Keratinocyte (primary cell): ENCODE results near the gene AVPR2. TPM values are rescaled to one million over a fixed set of nuclear protein-coding genes. Genes with fewer than 3 reads are reported as not detected.

Experiments
- DNase-seq: peaks from one replicate; pipeline ENCODE4 v3.0.0-alpha.2; 2011; ENCODE audit warnings: low read depth, missing footprints, low spot score
- FAIRE-seq: peaks from 2 replicates; lab custom pipeline; 2011; peaks lifted over from hg19 to GRCh38; lab: Jason Lieb, UNC
- H2AFZ ChIP-seq: 2 replicates; pipeline ENCODE4 v1.6.0; 2012; ENCODE audit warnings: low read length, control low read depth, inconsistent platforms; ENCODE audit not compliant: control insufficient read depth
- H3K27ac ChIP-seq: 2 replicates; pipeline ENCODE4 v1.5.1; 2011; ENCODE audit warnings: low read length; ENCODE audit not compliant: control insufficient read depth, insufficient read depth
- H3K27me3 ChIP-seq: 3 replicates; pipeline ENCODE4 v1.6.0; 2011; ENCODE audit warnings: low read length; ENCODE audit not compliant: control insufficient read depth, insufficient read depth; ENCODE audit errors: extremely low read depth
- H3K36me3 ChIP-seq, 2 experiments: 2 replicates in 1 of 2; 3 replicates in 1 of 2; pipeline ENCODE4 v1.5.1; 2011; ENCODE audit warnings: low read length in 2 of 2, mild to moderate bottlenecking in 1 of 2; ENCODE audit not compliant: control insufficient read depth in 2 of 2, insufficient read depth in 2 of 2; ENCODE audit errors: extremely low read depth in 1 of 2
- H3K4me1 ChIP-seq: 3 replicates; pipeline ENCODE4 v1.5.1; 2011; ENCODE audit warnings: low read length; ENCODE audit not compliant: control insufficient read depth, insufficient read depth; ENCODE audit errors: extremely low read depth
- H3K4me2 ChIP-seq: 3 replicates; pipeline ENCODE4 v1.6.0; 2011; ENCODE audit warnings: low read depth, low read length; ENCODE audit not compliant: control insufficient read depth, insufficient read depth; ENCODE audit errors: extremely low read depth
- H3K4me3 ChIP-seq, 3 experiments: fragments of 200-600 bp in 1 of 3; sonication (generic) in 1 of 3; 2 replicates in 2 of 3; 3 replicates in 1 of 3; pipeline ENCODE4 v1.5.1; 2011 to 2016; ENCODE audit warnings: low read length in 3 of 3, mild to moderate bottlenecking in 3 of 3, control low read depth in 2 of 3, inconsistent platforms in 1 of 3, low read depth in 1 of 3, mixed read lengths in 1 of 3, mixed run types in 1 of 3, moderate library complexity in 1 of 3; ENCODE audit not compliant: control insufficient read depth in 2 of 3, insufficient read depth in 2 of 3; ENCODE audit errors: extremely low read depth in 1 of 3
- H3K79me2 ChIP-seq: 2 replicates; pipeline ENCODE4 v1.6.0; 2012; ENCODE audit warnings: low read length; ENCODE audit not compliant: control insufficient read depth, insufficient read depth
- H3K9ac ChIP-seq: 3 replicates; pipeline ENCODE4 v1.6.0; 2011; ENCODE audit warnings: low read length; ENCODE audit not compliant: control insufficient read depth, insufficient read depth; ENCODE audit errors: extremely low read depth
- H3K9me1 ChIP-seq: 3 replicates; pipeline ENCODE4 v1.6.0; 2011; ENCODE audit warnings: low read length; ENCODE audit not compliant: control insufficient read depth, insufficient read depth; ENCODE audit errors: extremely low read depth
- H3K9me3 ChIP-seq: 2 replicates; pipeline ENCODE4 v1.5.1; 2012; ENCODE audit warnings: low read depth, low read length; ENCODE audit not compliant: control insufficient read depth
- H4K20me1 ChIP-seq: 3 replicates; pipeline ENCODE4 v1.6.0; 2011; ENCODE audit warnings: low read length; ENCODE audit not compliant: control insufficient read depth, insufficient read depth; ENCODE audit errors: extremely low read depth
- CTCF ChIP-seq, 3 experiments: IDR thresholded peaks in 1 of 3; conservative IDR thresholded peaks in 1 of 3; optimal IDR thresholded peaks in 1 of 3; 2 replicates in 2 of 3; 3 replicates in 1 of 3; pipeline versions ENCODE3 to v1.5.1; 2011; ENCODE audit warnings: low read length in 3 of 3, mild to moderate bottlenecking in 3 of 3, moderate library complexity in 2 of 3, control low read depth in 1 of 3, inconsistent platforms in 1 of 3; ENCODE audit not compliant: insufficient read depth in 2 of 3; ENCODE audit errors: extremely low read depth in 1 of 3
- EZH2 ChIP-seq: IDR thresholded peaks from one replicate; pipeline ENCODE4 v1.6.1; 2012; ENCODE audit warnings: inconsistent platforms, mild to moderate bottlenecking, low read length, moderate library complexity
- dilution Hi-C: fragments of 300-500 bp; cut with MboI; formaldehyde crosslinking; loops from one replicate; pipeline ENCODE4 v1.7.0; 2020; ENCODE audit warnings: low sequenced_read_pairs; ENCODE audit not compliant: extremely low pct_ligation_motif_present
- polyA plus RNA-seq, 5 experiments: library from polyadenylated mRNA; depleted of rRNA in 3 of 5; stranded (reverse) in 3 of 5; stranded (forward) in 1 of 5; unstranded in 1 of 5; fragments of >200 nt; gene quantifications; 1 replicate in 1 of 5; 2 replicates in 3 of 5; 3 replicates in 1 of 5; pipeline versions ENCODE4 v1.2.1 to v1.2.3, GENCODE V29; 2011 to 2012; ENCODE audit warnings: missing spikeins in 2 of 5, low read depth in 1 of 5, low replicate concordance in 1 of 5

AVPR2 gene
- polyA plus RNA-seq, 1 donor (not counting 4 experiments of a cell fraction or from before 2014, with no cell fraction given): not detected

- H2AFZ ChIP-seq: no peak overlapping the region
- dilution Hi-C loops: no loop called here
- H3K4me2 ChIP-seq: no peak overlapping the region
- H3K36me3 ChIP-seq: peaks cover 0 to 9% of the 10 kb centered on the region in 2 experiments
- H3K79me2 ChIP-seq: no peaks in the 10 kb centered on the region
- no peaks in the 10 kb centered on the region for H3K27me3 ChIP-seq
- DNase-seq: no peak
- FAIRE-seq: no peak
- no peak overlapping the region for H3K4me3 ChIP-seq
- H3K9me3 ChIP-seq: no peaks in the 10 kb centered on the region
- TF ChIP-seq CTCF (optimal IDR thresholded peaks at IDR 0.05 in 1 of 3, IDR thresholded peaks at IDR 0.05 in 1 of 3, conservative IDR thresholded peaks at IDR 0.05 in 1 of 3; ENCODE audit: extremely low read depth in 1 of 3, insufficient read depth in 2 of 3, low read length in 3 of 3): no peak
- TF ChIP-seq EZH2: no peak
- no peak overlapping the region for H3K27ac ChIP-seq
- no peak overlapping the region for H3K9ac ChIP-seq
- H3K9me1 ChIP-seq: no peaks in the 10 kb centered on the region
- no peaks in the 10 kb centered on the region for H3K4me1 ChIP-seq
- H4K20me1 ChIP-seq: no peaks in the 10 kb centered on the region
These were observed 33.0 kb upstream of the AVPR2 start for GRCh38 chrX:153871451-153871850.

- Histone ChIP-seq H3K27ac (no peak overlapping the region), H2AFZ (no peak overlapping the region), H4K20me1 (no peaks in the 10 kb centered on the region), H3K4me2 (no peak overlapping the region), H3K27me3 (no peaks in the 10 kb centered on the region), H3K79me2 (no peaks in the 10 kb centered on the region), H3K9me3 (no peaks in the 10 kb centered on the region), H3K9ac (no peak overlapping the region), H3K36me3 (peaks cover 0 to 9% of the 10 kb centered on the region in 2 experiments), H3K4me1 (no peaks in the 10 kb centered on the region), H3K4me3 (no peak overlapping the region), H3K9me1 (no peaks in the 10 kb centered on the region)
- DNase-seq (no peak), FAIRE-seq (no peak)
- dilution Hi-C loops: no loop called here
- TF ChIP-seq EZH2 (no peak), CTCF (optimal IDR thresholded peaks at IDR 0.05 in 1 of 3, IDR thresholded peaks at IDR 0.05 in 1 of 3, conservative IDR thresholded peaks at IDR 0.05 in 1 of 3; ENCODE audit: extremely low read depth in 1 of 3, insufficient read depth in 2 of 3, low read length in 3 of 3) (no peak)
These were observed 32.3 kb upstream of the AVPR2 start for GRCh38 chrX:153871946-153872878.
